Skeletal muscle satellite cell (primary cell): ENCODE measurements around the gene SYNGR1.

Experiments used
- H3K27me3 ChIP-seq: 2 replicates; pipeline ENCODE4 v1.7.0; 2013; ENCODE audit warnings: low read length; ENCODE audit not compliant: control insufficient read depth, insufficient read depth
- H3K36me3 ChIP-seq: 2 replicates; pipeline ENCODE4 v1.7.0; 2013; ENCODE audit warnings: mild to moderate bottlenecking, control low read depth, low read length; ENCODE audit not compliant: insufficient read depth
- H3K4me1 ChIP-seq: 2 replicates; pipeline ENCODE4 v1.7.0; 2013; ENCODE audit warnings: low read length; ENCODE audit not compliant: control insufficient read depth, insufficient read depth
- H3K4me2 ChIP-seq: 2 replicates; pipeline ENCODE4 v1.7.0; 2013; ENCODE audit warnings: mild to moderate bottlenecking, low read length
- H3K4me3 ChIP-seq: 2 replicates; pipeline ENCODE4 v1.7.0; 2013; ENCODE audit warnings: low read length
- H3K9ac ChIP-seq: 2 replicates; pipeline ENCODE4 v1.7.0; 2013; ENCODE audit warnings: mild to moderate bottlenecking, low read depth, low read length, moderate library complexity
- H3K9me3 ChIP-seq: replicated peaks from 2 replicates; pipeline ENCODE4 v1.7.0; 2013; ENCODE audit warnings: mild to moderate bottlenecking, control low read depth, low read length

Gene SYNGR1

GRCh38 chr22:39364714-39365491 lies 15.1 kb downstream of the SYNGR1 start:
- peaks cover 6% of the 10 kb centered on the region for H3K27me3 ChIP-seq
- H3K4me3 ChIP-seq = no peak overlapping the region
- H3K9me3 ChIP-seq = no peaks in the 10 kb centered on the region
- H3K36me3 ChIP-seq = no peaks in the 10 kb centered on the region
- H3K4me2 ChIP-seq = no peak overlapping the region
- no peaks in the 10 kb centered on the region for H3K4me1 ChIP-seq
- no peak overlapping the region for H3K9ac ChIP-seq

- Histone ChIP-seq H3K4me1 (no peaks in the 10 kb centered on the region), H3K36me3 (no peaks in the 10 kb centered on the region), H3K27me3 (peaks cover 5% of the 10 kb centered on the region), H3K4me3 (no peak overlapping the region), H3K4me2 (no peak overlapping the region), H3K9me3 (no peaks in the 10 kb centered on the region), H3K9ac (no peak overlapping the region)
Observed at GRCh38 chr22:39365492-39365780, 15.6 kb downstream of the SYNGR1 start.

GRCh38 chr22:39367035-39367434 lies 17.2 kb downstream of the SYNGR1 start:
- Histone ChIP-seq H3K36me3 (no peaks in the 10 kb centered on the region), H3K9me3 (no peaks in the 10 kb centered on the region), H3K4me3 (no peak overlapping the region), H3K9ac (no peak overlapping the region), H3K4me2 (no peak overlapping the region), H3K4me1 (no peaks in the 10 kb centered on the region), H3K27me3 (peaks cover 5% of the 10 kb centered on the region)

- Histone ChIP-seq H3K9me3 (no peaks in the 10 kb centered on the region), H3K4me3 (no peak overlapping the region), H3K4me1 (no peaks in the 10 kb centered on the region), H3K36me3 (no peaks in the 10 kb centered on the region), H3K27me3 (peaks cover 5% of the 10 kb centered on the region), H3K9ac (no peak overlapping the region), H3K4me2 (no peak overlapping the region)
Observed at GRCh38 chr22:39368461-39368911, 18.7 kb downstream of the SYNGR1 start.

GRCh38 chr22:39369186-39369585 lies 19.4 kb downstream of the SYNGR1 start:
- Histone ChIP-seq H3K36me3 (no peaks in the 10 kb centered on the region), H3K9ac (no peak overlapping the region)

DNA sequence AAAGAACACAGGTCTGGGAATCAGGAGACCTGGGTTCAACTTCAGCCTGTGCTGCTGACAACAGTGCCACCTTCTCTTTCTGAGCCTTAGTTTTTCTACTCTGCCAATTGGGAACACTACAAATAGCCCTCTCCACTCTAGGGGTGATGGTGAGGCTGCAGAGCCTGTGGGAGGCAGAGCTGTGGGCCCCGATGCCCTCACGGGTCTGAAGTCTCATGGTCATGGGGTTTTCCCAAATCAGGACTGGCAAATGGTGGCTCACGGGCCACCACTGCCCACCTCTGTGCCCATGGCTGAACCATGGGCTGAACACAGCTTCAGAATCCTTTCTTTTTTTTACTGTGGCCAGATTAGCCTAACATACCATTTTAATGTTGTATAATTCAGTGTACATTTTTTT lies 19.8 kb downstream of the SYNGR1 start:
- no peaks in the 10 kb centered on the region for H3K4me1 ChIP-seq
- H3K4me3 ChIP-seq = no peak overlapping the region
- H3K4me2 ChIP-seq = no peak overlapping the region
- H3K9me3 ChIP-seq = no peaks in the 10 kb centered on the region
- H3K27me3 ChIP-seq = peaks cover 5% of the 10 kb centered on the region
- no peaks in the 10 kb centered on the region for H3K36me3 ChIP-seq
- H3K9ac ChIP-seq = no peak overlapping the region

More at GRCh38 chr22:39369186-39369585, 19.4 kb downstream of the SYNGR1 start:
- Histone ChIP-seq H3K4me1 (no peaks in the 10 kb centered on the region), H3K27me3 (peaks cover 5% of the 10 kb centered on the region), H3K4me2 (no peak overlapping the region), H3K4me3 (no peak overlapping the region), H3K9me3 (no peaks in the 10 kb centered on the region)

- Histone ChIP-seq H3K27me3 (peaks cover 5% of the 10 kb centered on the region), H3K9ac (no peak overlapping the region), H3K4me3 (no peak overlapping the region), H3K4me1 (no peaks in the 10 kb centered on the region), H3K9me3 (no peaks in the 10 kb centered on the region), H3K36me3 (no peaks in the 10 kb centered on the region), H3K4me2 (no peak overlapping the region)
Observed at GRCh38 chr22:39371732-39372131, 21.9 kb downstream of the SYNGR1 start.

- no peak overlapping the region for H3K4me3 ChIP-seq
Observed at GRCh38 chr22:39374191-39374590, 24.4 kb downstream of the SYNGR1 start.

DNA sequence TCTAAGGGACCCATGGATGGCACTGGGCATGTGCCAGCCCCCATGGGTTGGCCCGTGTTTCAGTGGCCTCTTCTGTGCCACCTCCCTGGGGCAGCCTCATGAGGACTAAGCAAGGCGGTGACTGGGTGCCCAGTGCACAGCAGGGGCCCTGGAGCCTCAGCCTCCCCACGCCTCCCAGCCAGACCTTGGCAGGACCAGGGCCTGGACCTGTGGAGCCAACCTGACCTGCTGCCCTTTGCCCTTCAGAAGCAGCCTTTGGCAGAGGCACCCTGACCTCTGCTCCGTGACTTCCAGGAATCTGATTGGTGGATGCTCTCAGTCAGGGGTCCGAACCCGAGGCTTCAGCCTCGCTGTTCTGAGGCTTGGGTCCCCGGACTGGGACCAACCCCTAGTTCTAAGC lies 25.0 kb downstream of the SYNGR1 start:
- Histone ChIP-seq H3K9ac (no peak overlapping the region), H3K36me3 (no peaks in the 10 kb centered on the region), H3K27me3 (no peaks in the 10 kb centered on the region), H3K4me3 (no peak overlapping the region), H3K4me1 (no peaks in the 10 kb centered on the region), H3K4me2 (no peak overlapping the region), H3K9me3 (no peaks in the 10 kb centered on the region)

More at GRCh38 chr22:39374191-39374590, 24.4 kb downstream of the SYNGR1 start:
- H3K4me1 ChIP-seq = no peaks in the 10 kb centered on the region
- H3K27me3 ChIP-seq = peaks cover 4% of the 10 kb centered on the region
- no peak overlapping the region for H3K4me2 ChIP-seq
- no peak overlapping the region for H3K9ac ChIP-seq
- H3K36me3 ChIP-seq = no peaks in the 10 kb centered on the region
- no peaks in the 10 kb centered on the region for H3K9me3 ChIP-seq

GRCh38 chr22:39375646-39376045 lies 25.9 kb downstream of the SYNGR1 start:
- Histone ChIP-seq H3K4me3 (no peak overlapping the region), H3K4me1 (no peaks in the 10 kb centered on the region), H3K9me3 (no peaks in the 10 kb centered on the region), H3K36me3 (no peaks in the 10 kb centered on the region), H3K27me3 (no peaks in the 10 kb centered on the region), H3K9ac (no peak overlapping the region), H3K4me2 (no peak overlapping the region)

GRCh38 chr22:39379756-39380730 lies 30.3 kb downstream of the SYNGR1 start:
- Histone ChIP-seq H3K4me1 (no peaks in the 10 kb centered on the region), H3K36me3 (no peaks in the 10 kb centered on the region), H3K9me3 (no peaks in the 10 kb centered on the region), H3K9ac (no peak overlapping the region), H3K4me3 (no peak overlapping the region), H3K4me2 (no peak overlapping the region), H3K27me3 (peaks cover 17% of the 10 kb centered on the region)
